ENCODE results near the gene CD83. TPM values are rescaled to one million over a fixed set of nuclear protein-coding genes. Genes with fewer than 3 reads are reported as not detected.

The CD83 gene
- polyA plus RNA-seq, 1 experiment, result 0.85 TPM

- no peaks in the 10 kb centered on the region for H3K36me3 ChIP-seq (ENCODE audit: control insufficient read depth, insufficient read depth, low read length)
- peaks cover 1% of the 10 kb centered on the region for H3K27me3 ChIP-seq (ENCODE audit: control insufficient read depth, insufficient read depth, low read length)
- DNase-seq (ENCODE audit: low read depth), result no peak
- H3K4me3 ChIP-seq (ENCODE audit: low read depth, low read length), result no peak overlapping the region
- TF ChIP-seq, protein P1, sequence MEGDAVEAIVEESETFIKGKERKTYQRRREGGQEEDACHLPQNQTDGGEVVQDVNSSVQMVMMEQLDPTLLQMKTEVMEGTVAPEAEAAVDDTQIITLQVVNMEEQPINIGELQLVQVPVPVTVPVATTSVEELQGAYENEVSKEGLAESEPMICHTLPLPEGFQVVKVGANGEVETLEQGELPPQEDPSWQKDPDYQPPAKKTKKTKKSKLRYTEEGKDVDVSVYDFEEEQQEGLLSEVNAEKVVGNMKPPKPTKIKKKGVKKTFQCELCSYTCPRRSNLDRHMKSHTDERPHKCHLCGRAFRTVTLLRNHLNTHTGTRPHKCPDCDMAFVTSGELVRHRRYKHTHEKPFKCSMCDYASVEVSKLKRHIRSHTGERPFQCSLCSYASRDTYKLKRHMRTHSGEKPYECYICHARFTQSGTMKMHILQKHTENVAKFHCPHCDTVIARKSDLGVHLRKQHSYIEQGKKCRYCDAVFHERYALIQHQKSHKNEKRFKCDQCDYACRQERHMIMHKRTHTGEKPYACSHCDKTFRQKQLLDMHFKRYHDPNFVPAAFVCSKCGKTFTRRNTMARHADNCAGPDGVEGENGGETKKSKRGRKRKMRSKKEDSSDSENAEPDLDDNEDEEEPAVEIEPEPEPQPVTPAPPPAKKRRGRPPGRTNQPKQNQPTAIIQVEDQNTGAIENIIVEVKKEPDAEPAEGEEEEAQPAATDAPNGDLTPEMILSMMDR (IDR thresholded peaks at IDR 0.05; ENCODE audit: insufficient read depth, low read depth, low read length), result no peak
- CTCF ChIA-PET, result interaction anchor here (0.9 to 1.7 kb wide), 2 partner anchors 22 to 177 kb away, joined by 3 read pairs; no protein-coding TSS in a partner anchor
- POLR2A ChIA-PET, result no interaction called here
Observed at GRCh38 chr6:14085176-14085787, 32.3 kb upstream of the CD83 start.

DNA sequence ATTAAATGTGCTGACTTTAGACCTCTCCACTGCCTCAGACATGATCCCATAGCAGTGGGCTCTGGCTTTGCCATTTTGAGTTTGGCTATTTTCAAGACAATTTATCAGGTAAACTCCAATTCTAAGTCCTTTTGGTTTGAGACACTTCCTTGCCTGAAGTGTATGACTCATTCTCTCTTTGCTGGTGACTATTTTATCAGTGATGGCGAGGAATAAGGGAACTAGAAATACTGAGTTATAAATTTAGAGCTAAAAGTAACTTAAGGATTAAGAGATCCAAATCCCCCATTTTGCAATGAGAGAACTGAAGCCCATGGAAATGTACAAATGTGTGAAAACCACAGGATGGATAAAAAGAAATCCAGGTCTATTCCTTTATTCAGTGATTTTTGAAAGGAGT lies 30.9 kb upstream of the CD83 start:
- no peak overlapping the region for H3K4me3 ChIP-seq (ENCODE audit: low read depth, low read length)
- TF ChIP-seq, protein P1 (IDR thresholded peaks at IDR 0.05; ENCODE audit: insufficient read depth, low read depth, low read length), result no peak
- peaks cover 1% of the 10 kb centered on the region for H3K27me3 ChIP-seq (ENCODE audit: control insufficient read depth, insufficient read depth, low read length)
- no peak for DNase-seq (ENCODE audit: low read depth)
- no peaks in the 10 kb centered on the region for H3K36me3 ChIP-seq (ENCODE audit: control insufficient read depth, insufficient read depth, low read length)
- CTCF ChIA-PET, result no interaction called here
- POLR2A ChIA-PET, result no interaction called here

GRCh38 chr6:14088600-14089192 lies 28.9 kb upstream of the CD83 start:
- POLR2A ChIA-PET, result no interaction called here
- CTCF ChIA-PET, result interaction anchor here (1.2 kb wide), 1 partner anchor 22 kb away, joined by 4 read pairs; no protein-coding TSS in a partner anchor
- no peak for DNase-seq (ENCODE audit: low read depth)
- Histone ChIP-seq H3K27me3 (ENCODE audit: control insufficient read depth, insufficient read depth, low read length) (peaks cover 1% of the 10 kb centered on the region), H3K4me3 (ENCODE audit: low read depth, low read length) (no peak overlapping the region), H3K36me3 (ENCODE audit: control insufficient read depth, insufficient read depth, low read length) (no peaks in the 10 kb centered on the region)
- TF ChIP-seq, protein P1 (IDR thresholded peaks at IDR 0.05; ENCODE audit: insufficient read depth, low read depth, low read length), result no peak

DNA sequence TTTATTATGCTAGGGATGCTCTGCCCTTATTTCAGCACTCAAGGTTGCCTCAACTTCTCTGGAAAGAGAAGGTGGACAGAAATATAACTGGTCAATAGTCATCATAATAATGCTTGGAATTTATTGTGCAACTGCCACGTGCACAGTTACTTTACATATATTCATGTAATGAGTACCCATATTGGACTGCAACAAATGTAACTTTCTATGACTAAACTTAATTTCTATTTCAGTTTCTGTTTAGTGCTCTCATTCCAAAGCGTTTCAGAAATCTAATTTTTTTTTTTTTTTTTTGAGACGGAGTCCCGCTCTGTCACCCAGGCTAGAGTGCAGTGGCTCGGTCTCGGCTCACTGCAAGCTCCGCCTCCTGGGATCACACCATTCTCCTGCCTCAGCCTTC lies 28.3 kb upstream of the CD83 start:
- DNase-seq (ENCODE audit: low read depth), result no peak
- CTCF ChIA-PET, result no interaction called here
- TF ChIP-seq, protein P1 (IDR thresholded peaks at IDR 0.05; ENCODE audit: insufficient read depth, low read depth, low read length), result no peak
- POLR2A ChIA-PET, result no interaction called here
- no peaks in the 10 kb centered on the region for H3K36me3 ChIP-seq (ENCODE audit: control insufficient read depth, insufficient read depth, low read length)
- H3K4me3 ChIP-seq (ENCODE audit: low read depth, low read length), result no peak overlapping the region
- peaks cover 1% of the 10 kb centered on the region; the same call in 1 of the 2 replicates for H3K27me3 ChIP-seq (ENCODE audit: control insufficient read depth, insufficient read depth, low read length)

DNA sequence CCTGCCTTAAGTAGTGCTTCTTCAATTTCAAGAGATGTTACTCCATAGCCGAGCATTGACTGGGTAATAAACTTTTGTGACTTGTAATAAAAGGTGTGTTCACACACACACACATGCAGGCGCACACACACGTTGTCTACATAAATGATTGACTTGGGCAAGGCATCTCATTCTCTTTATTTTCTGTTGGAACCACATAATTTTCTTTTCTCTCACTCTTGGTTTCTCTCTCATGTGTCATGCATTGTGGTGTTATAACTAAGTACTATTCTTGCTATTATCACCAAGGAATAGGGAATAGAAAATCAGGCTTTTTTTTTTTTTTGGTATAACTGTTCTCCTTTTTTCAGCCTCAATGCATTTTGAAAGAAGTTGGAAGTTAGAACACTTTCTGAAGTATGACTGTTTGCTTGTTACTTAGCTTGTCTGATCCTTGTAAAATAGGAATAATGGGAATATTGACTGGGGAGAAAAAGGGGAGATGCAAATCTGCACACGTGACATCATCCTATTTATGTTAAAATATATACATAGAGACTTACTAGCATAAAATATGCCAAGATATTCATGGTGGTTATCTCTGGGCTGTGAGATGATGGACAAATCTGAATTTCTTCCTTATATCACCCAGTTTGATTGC lies 26.1 kb upstream of the CD83 start:
- CTCF ChIA-PET, result interaction anchor here (1.4 kb wide), 1 partner anchor 11 kb away, joined by 3 read pairs; no protein-coding TSS in a partner anchor
- Histone ChIP-seq H3K4me3 (ENCODE audit: low read depth, low read length) (no peak overlapping the region), H3K27me3 (ENCODE audit: control insufficient read depth, insufficient read depth, low read length) (no peaks in the 10 kb centered on the region), H3K36me3 (ENCODE audit: control insufficient read depth, insufficient read depth, low read length) (no peaks in the 10 kb centered on the region)
- POLR2A ChIA-PET, result no interaction called here
- no peak for DNase-seq (ENCODE audit: low read depth)
- TF ChIP-seq, protein P1 (IDR thresholded peaks at IDR 0.05; ENCODE audit: insufficient read depth, low read depth, low read length), result no peak
